SU-DHL-6 (cell line): Measurements from ENCODE around the gene ZBTB49.

ENCODE experiments used
- EZH2phosphoT487 ChIP-seq: fragments of 200-600 bp; sonication (generic), shearing (Covaris generic); conservative IDR thresholded peaks from 2 replicates; pipeline ENCODE4 v1.6.1; 2018; ENCODE audit warnings: mild to moderate bottlenecking, antibody characterized with exemption, low read length, moderate library complexity, mixed read lengths
- TF ChIP-seq, protein P1 (sequence below): fragments of 200-600 bp; sonication (generic); IDR thresholded peaks from one replicate; pipeline ENCODE4 v1.5.1; 2017; ENCODE audit warnings: antibody characterized with exemption, mild to moderate bottlenecking, low read length, moderate library complexity; ENCODE audit not compliant: insufficient read depth, poor library complexity, severe bottlenecking

DNA sequence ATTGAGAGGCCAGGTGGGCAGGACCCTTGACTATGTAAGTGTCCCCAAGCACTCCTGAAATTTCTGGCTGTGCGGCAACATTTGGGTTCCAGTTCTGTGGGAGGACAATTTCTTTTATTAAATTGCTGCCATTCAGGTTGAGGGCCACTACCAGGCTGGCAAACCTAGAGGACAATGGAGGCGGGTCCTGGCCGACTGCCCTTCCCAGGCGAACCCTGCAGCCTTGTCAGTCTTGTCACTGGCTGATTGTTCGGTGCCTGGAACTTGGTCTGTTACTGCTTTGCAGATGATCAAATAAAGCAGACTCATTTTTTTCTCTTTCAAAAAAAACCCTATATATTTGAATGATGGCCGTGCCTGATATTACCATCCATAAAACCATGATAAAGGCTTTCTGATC lies 35.4 kb upstream of the ZBTB49 start:
- TF ChIP-seq, protein P1, sequence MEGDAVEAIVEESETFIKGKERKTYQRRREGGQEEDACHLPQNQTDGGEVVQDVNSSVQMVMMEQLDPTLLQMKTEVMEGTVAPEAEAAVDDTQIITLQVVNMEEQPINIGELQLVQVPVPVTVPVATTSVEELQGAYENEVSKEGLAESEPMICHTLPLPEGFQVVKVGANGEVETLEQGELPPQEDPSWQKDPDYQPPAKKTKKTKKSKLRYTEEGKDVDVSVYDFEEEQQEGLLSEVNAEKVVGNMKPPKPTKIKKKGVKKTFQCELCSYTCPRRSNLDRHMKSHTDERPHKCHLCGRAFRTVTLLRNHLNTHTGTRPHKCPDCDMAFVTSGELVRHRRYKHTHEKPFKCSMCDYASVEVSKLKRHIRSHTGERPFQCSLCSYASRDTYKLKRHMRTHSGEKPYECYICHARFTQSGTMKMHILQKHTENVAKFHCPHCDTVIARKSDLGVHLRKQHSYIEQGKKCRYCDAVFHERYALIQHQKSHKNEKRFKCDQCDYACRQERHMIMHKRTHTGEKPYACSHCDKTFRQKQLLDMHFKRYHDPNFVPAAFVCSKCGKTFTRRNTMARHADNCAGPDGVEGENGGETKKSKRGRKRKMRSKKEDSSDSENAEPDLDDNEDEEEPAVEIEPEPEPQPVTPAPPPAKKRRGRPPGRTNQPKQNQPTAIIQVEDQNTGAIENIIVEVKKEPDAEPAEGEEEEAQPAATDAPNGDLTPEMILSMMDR, result no peak
- TF ChIP-seq EZH2phosphoT487, result no peak
